AG04449 (cell line): ENCODE measurements around the gene MED12.
A peak's percentile ranks its signal among the peaks of the same experiment; 100 is the strongest.

Experiments used
- CTCF ChIA-PET: fragments of 350-600 bp; formaldehyde crosslinking; extraction: SDS; loops from one replicate; lab custom pipeline; 2021; ENCODE audit warnings: antibody characterized with exemption; lab: Yijun Ruan, JAX
- POLR2A ChIA-PET: fragments of 400-600, 350-600 bp; formaldehyde crosslinking; extraction: SDS; loops from one replicate; lab custom pipeline; 2020; ENCODE audit warnings: antibody characterized with exemption, inconsistent platforms; lab: Yijun Ruan, JAX
- DNase-seq: peaks from one replicate; pipeline ENCODE4 v3.0.0-alpha.2; 2010; ENCODE audit warnings: low read depth, low spot score
- H3K4me3 ChIP-seq: 2 replicates; pipeline ENCODE4 v1.5.1; 2011; ENCODE audit warnings: low read depth, mild to moderate bottlenecking, control low read depth, low read length
- CTCF ChIP-seq: IDR thresholded peaks from one replicate; pipeline ENCODE4 v1.5.1; 2011; ENCODE audit warnings: mild to moderate bottlenecking, moderate library complexity, low read length, control low read depth, inconsistent platforms; ENCODE audit not compliant: insufficient read depth; ENCODE audit errors: missing control alignments

MED12 gene

DNA sequence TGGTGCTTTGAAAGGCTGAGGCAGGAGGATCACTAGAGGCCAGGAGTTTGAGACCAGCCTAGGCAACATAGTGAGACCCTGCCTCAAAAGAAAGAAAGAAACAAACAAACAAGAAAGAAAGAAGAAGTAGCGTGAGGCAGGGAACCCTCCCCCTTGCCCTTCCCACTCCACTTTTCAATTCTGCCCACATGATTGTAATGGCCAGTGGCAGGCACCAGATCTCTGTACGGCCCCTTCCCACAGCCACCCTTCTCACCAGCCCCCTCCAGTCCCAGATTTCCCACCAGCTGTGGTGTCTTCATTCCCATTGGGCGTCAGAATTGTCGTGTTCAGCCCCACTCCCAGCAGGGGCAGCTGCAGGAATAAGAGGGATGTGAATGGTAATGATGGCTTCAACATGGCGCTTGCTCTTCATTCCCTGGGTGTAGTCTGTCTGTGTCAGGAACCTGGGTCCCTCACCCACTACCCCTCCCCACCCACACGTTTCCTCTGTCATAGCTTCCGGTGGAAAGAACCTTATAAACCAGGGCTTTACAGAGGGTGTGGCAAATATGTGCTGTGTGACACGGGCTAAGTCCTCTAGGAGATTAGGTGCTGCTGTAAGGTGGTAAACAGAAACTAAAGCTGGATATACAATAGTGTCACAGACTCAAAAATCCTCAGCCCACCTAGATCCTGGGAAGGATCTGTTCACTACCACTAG, 7.1 kb upstream of the MED12 start, which contains the start of gene IL2RG:
TSS of gene IL2RG (minus strand) at position 437 of the 703 bp plus-strand sequence. CDS start at position 399, 38 bp downstream.
- no peak for TF ChIP-seq CTCF
- no peak within 1 kb of the TSS for H3K4me3 ChIP-seq
- CTCF ChIA-PET = interaction anchor here (2.9 kb wide), 1 partner anchor 11 kb away, joined by 15 read pairs; no protein-coding TSS in a partner anchor
- POLR2A ChIA-PET = no interaction called here
- DNase-seq = no peak

GRCh38 chrX:71111921-71112431, 6.4 kb upstream of the MED12 start:
- no peak overlapping the region for H3K4me3 ChIP-seq
- CTCF ChIA-PET = interaction anchor here (2.9 kb wide), 1 partner anchor 12 kb away, joined by 15 read pairs; no protein-coding TSS in a partner anchor
- no peak for DNase-seq
- TF ChIP-seq CTCF = no peak
- POLR2A ChIA-PET = no interaction called here

DNA sequence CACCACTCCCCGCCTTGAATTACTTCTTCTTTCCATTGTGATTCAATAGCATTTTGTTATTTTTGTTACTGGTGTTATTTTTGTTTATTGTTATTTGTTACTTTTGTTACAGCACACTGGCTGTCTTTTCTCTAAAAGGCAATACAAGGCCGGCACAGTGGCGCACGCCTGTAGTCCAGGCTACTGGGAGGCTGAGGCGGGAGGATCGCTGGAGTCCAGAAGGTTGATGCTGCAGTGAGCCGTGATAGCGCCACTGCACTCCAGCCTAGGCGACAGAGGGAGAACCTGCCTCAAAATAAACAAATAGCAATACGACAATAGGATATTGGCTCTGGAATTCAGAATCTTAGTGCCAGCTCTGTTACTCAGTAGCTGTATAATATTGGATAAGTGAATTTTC, 1.0 kb upstream of the MED12 start:
- CTCF ChIA-PET = interaction anchor here (2.1 to 4.7 kb wide), 2 partner anchors 12 to 17 kb away, joined by 14 to 28 read pairs; no protein-coding TSS in a partner anchor
- no peak overlapping the region for H3K4me3 ChIP-seq
- no peak for TF ChIP-seq CTCF
- POLR2A ChIA-PET = interaction anchor here (1.6 kb wide), 1 partner anchor 15 kb away, joined by 5 read pairs; no protein-coding TSS in a partner anchor
- no peak for DNase-seq

DNA sequence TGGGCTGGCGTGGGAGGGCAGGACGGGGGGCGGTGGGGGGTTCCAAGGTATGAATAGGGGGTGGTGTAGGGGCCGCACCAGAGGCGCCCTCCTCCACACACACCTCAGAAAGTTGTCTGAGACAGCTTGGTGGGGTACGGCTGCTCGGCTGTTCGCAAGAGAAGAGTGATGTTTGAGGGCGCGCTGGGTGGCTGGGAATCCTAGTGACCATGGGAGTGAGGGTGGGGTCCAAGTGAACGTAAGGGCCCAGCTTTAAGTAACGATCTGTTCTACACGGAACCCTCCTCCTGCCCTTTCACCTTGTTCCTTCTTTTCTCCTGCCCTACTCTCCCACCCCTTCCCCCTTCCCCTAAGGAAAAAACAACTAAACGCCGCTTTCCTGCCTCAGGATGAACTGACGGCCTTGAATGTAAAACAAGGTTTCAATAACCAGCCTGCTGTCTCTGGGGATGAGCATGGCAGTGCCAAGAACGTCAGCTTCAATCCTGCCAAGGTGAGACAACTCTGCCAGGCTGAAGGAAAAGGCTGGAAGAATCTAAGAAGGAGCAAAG, 664 bp downstream of the MED12 start:
- ChIA-PET POLR2A (interaction anchor here (1.1 to 1.6 kb wide), 3 partner anchors 8 to 51 kb away, joined by 3 to 5 read pairs (median 5); partner anchors contain the start of gene SNX12), CTCF (interaction anchor here (1.0 to 4.7 kb wide), 5 partner anchors 11 to 59 kb away, joined by 3 to 28 read pairs (median 4); no protein-coding TSS in a partner anchor)
- DNase-seq = no peak
- H3K4me3 ChIP-seq = peak overlapping the region; percentile 62
- TF ChIP-seq CTCF = no peak

DNA sequence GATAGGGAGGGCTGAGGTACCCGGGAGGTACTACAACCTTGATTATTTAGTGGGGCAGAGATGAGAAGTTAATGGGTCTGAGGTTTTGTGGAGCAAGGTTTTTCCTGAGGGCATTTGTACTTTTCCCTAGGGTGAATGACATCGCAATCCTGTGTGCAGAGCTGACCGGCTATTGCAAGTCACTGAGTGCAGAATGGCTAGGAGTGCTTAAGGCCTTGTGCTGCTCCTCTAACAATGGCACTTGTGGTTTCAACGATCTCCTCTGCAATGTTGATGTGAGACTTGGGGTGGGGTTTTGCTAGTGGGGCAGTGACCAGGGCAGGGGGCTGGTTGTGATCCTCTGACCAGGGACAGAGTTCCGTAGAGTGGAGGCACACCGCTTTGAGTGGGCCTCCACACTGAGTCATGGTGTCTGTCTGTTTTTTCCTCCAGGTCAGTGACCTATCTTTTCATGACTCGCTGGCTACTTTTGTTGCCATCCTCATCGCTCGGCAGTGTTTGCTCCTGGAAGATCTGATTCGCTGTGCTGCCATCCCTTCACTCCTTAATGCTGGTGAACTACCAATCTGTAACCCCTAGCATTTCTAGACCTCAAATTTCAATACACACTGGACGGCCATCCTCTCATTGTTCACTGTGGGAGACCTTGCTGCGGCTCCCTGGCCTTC, 9.9 kb downstream of the MED12 start:
- CTCF ChIA-PET = interaction anchor here (0.6 to 3.6 kb wide), 11 partner anchors 9 to 161 kb away, joined by 3 to 28 read pairs (median 5); partner anchors contain the start of genes MED12 and NLGN3
- H3K4me3 ChIP-seq = no peak overlapping the region
- TF ChIP-seq CTCF = no peak
- POLR2A ChIA-PET = no interaction called here
- no peak for DNase-seq
